ENCODE data around the gene SUN2.

Gene SUN2

DNA sequence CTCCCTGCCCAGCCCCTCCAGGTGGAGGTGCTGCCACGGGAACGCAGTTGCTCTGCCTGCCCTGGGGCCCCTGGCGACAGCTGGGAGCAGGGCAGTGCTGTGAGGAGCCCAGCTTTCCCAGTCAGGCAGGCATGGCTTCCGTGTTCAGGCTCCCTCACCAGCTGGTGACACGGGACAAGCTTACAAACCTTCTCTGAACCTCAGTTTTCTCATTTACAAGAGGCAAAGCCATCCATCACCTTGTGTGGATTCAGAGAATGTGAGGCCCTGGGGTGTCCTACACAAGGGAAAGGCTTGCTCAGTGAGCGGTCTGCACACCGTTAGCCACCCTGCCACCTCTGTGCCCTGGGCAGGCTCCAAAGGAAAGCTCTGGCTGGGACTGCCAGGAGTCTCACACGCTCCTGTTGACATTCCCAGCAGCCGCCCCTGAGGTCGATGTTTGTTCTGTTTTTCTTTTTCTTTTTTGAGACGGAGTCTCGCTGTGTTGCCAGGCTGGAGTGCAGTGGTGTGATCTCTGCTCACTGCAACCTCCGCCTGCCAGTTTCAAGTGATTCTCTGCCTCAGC, 23.5 kb downstream of the SUN2 start:
- H3K9me3 ChIP-seq (ENCODE audit: control insufficient read depth, insufficient read depth, low read depth, low read length) = no peaks in the 10 kb centered on the region
- H3K4me1 ChIP-seq (ENCODE audit: control insufficient read depth, insufficient read depth, low read length) = no peaks in the 10 kb centered on the region
- no peak for TF ChIP-seq ZNF843 (tag by site-specific recombination; IDR thresholded peaks at IDR 0.05)
- peak; percentile 98 for TF ChIP-seq ZIC2 (tag by site-specific recombination; IDR thresholded peaks at IDR 0.05)
- peak; percentile 22; the same call in 1 of the 2 replicates for TF ChIP-seq ZBTB17 (tag by site-specific recombination; IDR thresholded peaks at IDR 0.05)
- TF ChIP-seq ZNF600 (tag by site-specific recombination; IDR thresholded peaks at IDR 0.05) = peak; percentile 67
- no peak for TF ChIP-seq ZNF174 (tag by site-specific recombination; IDR thresholded peaks at IDR 0.05)
- peaks cover 16 to 96% of the 10 kb centered on the region in 2 experiments for H3K36me3 ChIP-seq (ENCODE audit: control insufficient read depth in 2 of 2, insufficient read depth in 1 of 2, low read length in 2 of 2)
- no peak overlapping the region for H3K4me3 ChIP-seq (ENCODE audit: low read depth, low read length)
- no peak overlapping the region for H3K27ac ChIP-seq (ENCODE audit: extremely low read depth, low read depth, low read length)
- CTCF ChIA-PET = interaction anchor here (0.6 to 2.6 kb wide), 11 partner anchors 7 to 750 kb away, joined by 3 to 13 read pairs (median 3); partner anchors contain the start of gene RPL3
- POLR2A ChIA-PET = interaction anchor here (1.3 to 3.0 kb wide), 2 partner anchors 8 to 27 kb away, joined by 6 to 23 read pairs; partner anchors contain the start of gene GTPBP1

DNA sequence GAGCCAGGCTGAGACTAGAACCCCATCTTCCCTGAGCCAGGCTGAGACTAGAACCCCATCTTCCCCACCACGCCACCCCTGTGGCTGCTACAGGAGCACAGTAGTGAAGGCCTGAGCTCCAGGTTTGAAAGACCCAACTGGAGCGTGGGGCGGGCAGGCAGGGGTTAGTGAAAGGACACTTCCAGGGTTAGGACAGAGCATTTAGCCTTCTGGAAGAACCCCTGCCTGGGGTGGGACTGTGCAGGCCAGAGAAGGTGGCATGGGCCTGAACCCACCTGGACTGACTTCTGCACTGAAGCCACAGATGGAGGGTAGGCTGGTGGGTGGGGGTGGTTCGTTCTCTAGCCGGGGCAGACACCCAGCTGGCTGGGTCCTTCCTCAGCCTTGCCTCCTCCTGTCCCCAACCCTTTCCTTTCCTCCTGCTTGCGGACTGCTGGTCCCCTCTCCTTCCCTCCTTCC, 24.1 kb downstream of the SUN2 start:
- no peaks in the 10 kb centered on the region for H3K4me1 ChIP-seq (ENCODE audit: control insufficient read depth, insufficient read depth, low read length)
- peaks cover 16 to 96% of the 10 kb centered on the region in 2 experiments for H3K36me3 ChIP-seq (ENCODE audit: control insufficient read depth in 2 of 2, insufficient read depth in 1 of 2, low read length in 2 of 2)
- ChIA-PET POLR2A (interaction anchor here (1.3 kb wide), 1 partner anchor 26 kb away, joined by 6 read pairs; the partner anchor contains the start of gene GTPBP1), CTCF (interaction anchor here (0.6 to 1.9 kb wide), 5 partner anchors 10 to 587 kb away, joined by 3 to 13 read pairs (median 3); partner anchors contain the start of gene RPL3)
- H3K27ac ChIP-seq (ENCODE audit: extremely low read depth, low read depth, low read length) = peak overlapping the region; percentile 17; the same call in 1 of the 2 replicates
- no peaks in the 10 kb centered on the region for H3K9me3 ChIP-seq (ENCODE audit: control insufficient read depth, insufficient read depth, low read depth, low read length)
- TF ChIP-seq ZFHX2 (tag by site-specific recombination; conservative IDR thresholded peaks at IDR 0.05) (no peak), ZSCAN30 (tag by site-specific recombination; IDR thresholded peaks at IDR 0.05) (no peak), ZNF791 (tag by site-specific recombination; IDR thresholded peaks at IDR 0.05) (no peak), ZNF596 (tag by site-specific recombination; IDR thresholded peaks at IDR 0.05) (no peak), ZNF394 (tag by site-specific recombination; IDR thresholded peaks at IDR 0.05; ENCODE audit: borderline replicate concordance) (no peak), ZNF830 (tag by site-specific recombination; IDR thresholded peaks at IDR 0.05; ENCODE audit: low read depth) (no peak), ZNF174 (tag by site-specific recombination; IDR thresholded peaks at IDR 0.05) (no peak), ZBTB21 (tag by site-specific recombination; IDR thresholded peaks at IDR 0.05) (no peak), ZNF223 (tag by site-specific recombination; IDR thresholded peaks at IDR 0.05) (no peak), ZNF10 (tag by site-specific recombination; IDR thresholded peaks at IDR 0.05) (no peak), ZNF514 (tag by site-specific recombination; IDR thresholded peaks at IDR 0.05) (no peak), ZNF670 (tag by site-specific recombination; IDR thresholded peaks at IDR 0.05; ENCODE audit: low read depth) (no peak), ZNF157 (tag by site-specific recombination; IDR thresholded peaks at IDR 0.05) (no peak), ZBTB48 (tag by site-specific recombination; IDR thresholded peaks at IDR 0.05) (no peak), ZNF146 (tag by site-specific recombination; IDR thresholded peaks at IDR 0.05) (no peak)
- TF ChIP-seq, protein P1, sequence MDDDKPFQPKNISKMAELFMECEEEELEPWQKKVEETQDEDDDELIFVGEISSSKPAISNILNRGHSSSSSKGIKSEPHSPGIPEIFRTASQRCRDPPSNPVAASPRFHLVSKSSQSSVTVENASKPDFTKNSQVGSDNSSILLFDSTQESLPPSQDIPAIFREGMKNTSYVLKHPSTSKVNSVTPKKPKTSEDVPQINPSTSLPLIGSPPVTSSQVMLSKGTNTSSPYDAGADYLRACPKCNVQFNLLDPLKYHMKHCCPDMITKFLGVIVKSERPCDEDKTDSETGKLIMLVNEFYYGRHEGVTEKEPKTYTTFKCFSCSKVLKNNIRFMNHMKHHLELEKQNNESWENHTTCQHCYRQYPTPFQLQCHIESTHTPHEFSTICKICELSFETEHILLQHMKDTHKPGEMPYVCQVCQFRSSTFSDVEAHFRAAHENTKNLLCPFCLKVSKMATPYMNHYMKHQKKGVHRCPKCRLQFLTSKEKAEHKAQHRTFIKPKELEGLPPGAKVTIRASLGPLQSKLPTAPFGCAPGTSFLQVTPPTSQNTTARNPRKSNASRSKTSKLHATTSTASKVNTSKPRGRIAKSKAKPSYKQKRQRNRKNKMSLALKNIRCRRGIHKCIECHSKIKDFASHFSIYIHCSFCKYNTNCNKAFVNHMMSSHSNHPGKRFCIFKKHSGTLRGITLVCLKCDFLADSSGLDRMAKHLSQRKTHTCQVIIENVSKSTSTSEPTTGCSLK (tag by site-specific recombination; IDR thresholded peaks at IDR 0.05) = no peak
- TF ChIP-seq, protein P2, sequence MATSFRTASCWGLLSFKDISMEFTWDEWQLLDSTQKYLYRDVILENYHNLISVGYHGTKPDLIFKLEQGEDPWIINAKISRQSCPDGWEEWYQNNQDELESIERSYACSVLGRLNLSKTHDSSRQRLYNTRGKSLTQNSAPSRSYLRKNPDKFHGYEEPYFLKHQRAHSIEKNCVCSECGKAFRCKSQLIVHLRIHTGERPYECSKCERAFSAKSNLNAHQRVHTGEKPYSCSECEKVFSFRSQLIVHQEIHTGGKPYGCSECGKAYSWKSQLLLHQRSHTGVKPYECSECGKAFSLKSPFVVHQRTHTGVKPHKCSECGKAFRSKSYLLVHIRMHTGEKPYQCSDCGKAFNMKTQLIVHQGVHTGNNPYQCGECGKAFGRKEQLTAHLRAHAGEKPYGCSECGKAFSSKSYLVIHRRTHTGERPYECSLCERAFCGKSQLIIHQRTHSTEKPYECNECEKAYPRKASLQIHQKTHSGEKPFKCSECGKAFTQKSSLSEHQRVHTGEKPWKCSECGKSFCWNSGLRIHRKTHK (tag by site-specific recombination; IDR thresholded peaks at IDR 0.05) = no peak
- H3K4me3 ChIP-seq (ENCODE audit: low read depth, low read length) = no peak overlapping the region

All from HEK293 (cell line).